SU-DHL-6 (cell line): ENCODE data around the gene EPB41L4A.
"Not testable (repeated sequence)": the region's sequence is repeated elsewhere in the genome, so short reads cannot be mapped to it uniquely, and the experiment has no call there.

ENCODE experiments used
- H2AFZ ChIP-seq: fragments of 200-600 bp; sonication (generic); 2 replicates; pipeline ENCODE4 v1.6.1; 2014; ENCODE audit warnings: low read depth, mild to moderate bottlenecking, moderate library complexity, mixed read lengths, antibody characterized with exemption, low read length; ENCODE audit not compliant: severe bottlenecking
- H3F3A ChIP-seq: fragments of 200-600 bp; shearing (Covaris generic); 2 replicates; pipeline ENCODE4 v1.6.0; 2016; ENCODE audit warnings: antibody characterized with exemption, mild to moderate bottlenecking; ENCODE audit not compliant: insufficient read depth
- H3K27ac ChIP-seq: fragments of 200-600 bp; sonication (generic); 2 replicates; pipeline ENCODE4 v1.5.1; 2016; ENCODE audit warnings: low read depth, mild to moderate bottlenecking, low read length, moderate library complexity, mixed read lengths
- H3K27me3 ChIP-seq: fragments of 200-600 bp; sonication (generic), shearing (Covaris generic); 2 replicates; pipeline ENCODE4 v1.6.0; 2014; ENCODE audit warnings: mild to moderate bottlenecking, low read length
- H3K36me3 ChIP-seq: fragments of 200-600 bp; sonication (generic); 2 replicates; pipeline ENCODE4 v1.6.1; 2014; ENCODE audit warnings: mild to moderate bottlenecking, low read length, mixed read lengths
- H3K4me2 ChIP-seq: fragments of 300-600, 200-600 bp; shearing (Covaris generic), sonication (generic); 2 replicates; pipeline ENCODE4 v1.6.0; 2014; ENCODE audit warnings: low read length, low read depth, mild to moderate bottlenecking; ENCODE audit not compliant: poor library complexity, severe bottlenecking
- H3K4me3 ChIP-seq: fragments of 200-600 bp; sonication (generic); 2 replicates; pipeline ENCODE4 v1.5.1; 2014; ENCODE audit warnings: antibody characterized with exemption, low read length, mild to moderate bottlenecking, mixed read lengths; ENCODE audit not compliant: insufficient read depth, poor library complexity, severe bottlenecking
- H3K79me2 ChIP-seq: fragments of 200-600 bp; sonication (generic); 2 replicates; pipeline ENCODE4 v1.6.1; 2014; ENCODE audit warnings: mild to moderate bottlenecking, low read length, moderate library complexity; ENCODE audit not compliant: insufficient read depth
- H3K9ac ChIP-seq: fragments of 200-600 bp; sonication (generic); 2 replicates; pipeline ENCODE4 v1.7.0; 2014; ENCODE audit warnings: mild to moderate bottlenecking, low read length
- H3K9me2 ChIP-seq: fragments of 200-600 bp; sonication (generic); replicated peaks from 2 replicates; pipeline ENCODE4 v1.6.1; 2014; ENCODE audit warnings: low read length; ENCODE audit not compliant: insufficient read depth
- H3K9me3 ChIP-seq: fragments of 200-600 bp; sonication (generic); 2 replicates; pipeline ENCODE4 v1.6.1; 2014; ENCODE audit warnings: low read length, mixed read lengths; ENCODE audit not compliant: insufficient read depth
- H4K20me1 ChIP-seq: fragments of 200-600 bp; sonication (generic); 2 replicates; pipeline ENCODE4 v1.6.1; 2014; ENCODE audit warnings: low read depth, mild to moderate bottlenecking, antibody characterized with exemption, low read length, moderate library complexity, mixed read lengths
- CTCF ChIP-seq: fragments of 200-600 bp; sonication (generic); IDR thresholded peaks from one replicate; pipeline ENCODE4 v1.5.1; 2017; ENCODE audit warnings: antibody characterized with exemption, mild to moderate bottlenecking, low read length, moderate library complexity; ENCODE audit not compliant: insufficient read depth, poor library complexity, severe bottlenecking
- EZH2phosphoT487 ChIP-seq: fragments of 200-600 bp; sonication (generic), shearing (Covaris generic); conservative IDR thresholded peaks from 2 replicates; pipeline ENCODE4 v1.6.1; 2018; ENCODE audit warnings: mild to moderate bottlenecking, antibody characterized with exemption, low read length, moderate library complexity, mixed read lengths

EPB41L4A gene

DNA sequence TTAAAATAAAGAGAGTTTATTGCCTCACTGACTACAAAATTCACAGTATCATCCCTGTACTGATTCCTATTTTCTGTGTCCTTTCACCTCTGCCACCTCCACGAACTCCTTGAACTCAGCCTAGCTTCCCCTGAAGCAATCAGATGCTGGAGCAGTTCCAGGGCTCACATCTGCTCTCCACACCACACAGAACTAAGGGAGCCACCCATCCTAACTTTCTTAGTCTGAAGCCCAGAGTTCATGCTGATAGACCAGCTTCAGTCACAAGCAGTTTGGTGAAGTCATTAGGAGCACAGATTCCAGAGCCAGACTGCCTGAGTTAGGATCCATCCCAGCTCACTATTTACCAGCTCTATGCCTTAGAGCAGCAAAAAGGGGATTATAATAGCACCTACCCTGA is 15.6 kb upstream of the EPB41L4A start:
- Histone ChIP-seq H3K9me3 (no peaks in the 10 kb centered on the region), H3K27ac (no peak overlapping the region), H2AFZ (no peak overlapping the region), H3F3A (no peaks in the 10 kb centered on the region), H4K20me1 (no peaks in the 10 kb centered on the region), H3K9me2 (no peaks in the 10 kb centered on the region), H3K36me3 (no peaks in the 10 kb centered on the region), H3K4me2 (no peak overlapping the region), H3K79me2 (no peaks in the 10 kb centered on the region), H3K9ac (no peak overlapping the region), H3K4me3 (no peak overlapping the region), H3K27me3 (no peaks in the 10 kb centered on the region)
- no peak for TF ChIP-seq EZH2phosphoT487
- TF ChIP-seq CTCF, result no peak

DNA sequence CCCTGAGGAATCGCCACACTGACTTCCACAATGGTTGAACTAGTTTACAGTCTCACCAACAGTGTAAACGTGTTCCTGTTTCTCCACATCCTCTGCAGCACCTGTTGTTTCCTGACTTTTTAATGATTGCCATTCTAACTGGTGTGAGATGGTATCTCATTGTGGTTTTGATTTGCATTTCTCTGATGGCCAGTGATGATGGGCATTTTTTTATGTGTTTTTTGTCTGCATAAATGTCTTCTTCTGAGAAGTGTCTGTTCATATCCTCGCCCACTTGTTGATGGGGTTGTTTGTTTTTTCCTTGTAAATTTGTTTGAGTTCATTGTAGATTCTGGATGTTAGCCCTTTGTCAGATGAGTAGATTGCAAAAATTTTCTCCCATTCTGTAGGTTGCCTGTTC is 7.1 kb upstream of the EPB41L4A start:
- not testable (repeated sequence) for H3K79me2 ChIP-seq, H2AFZ ChIP-seq, H3K4me3 ChIP-seq, H3F3A ChIP-seq, H3K9me3 ChIP-seq, H3K9ac ChIP-seq, H3K9me2 ChIP-seq, H3K4me2 ChIP-seq, H3K27ac ChIP-seq, H3K36me3 ChIP-seq, H4K20me1 ChIP-seq, H3K27me3 ChIP-seq

GRCh38 chr5:112419986-112420864 is 1.1 kb upstream of the EPB41L4A start:
- Histone ChIP-seq H2AFZ (peak overlapping the region; percentile 46), H3K9ac (no peak overlapping the region), H3K4me2 (peak overlapping the region; percentile 33), H4K20me1 (no peaks in the 10 kb centered on the region), H3K36me3 (no peaks in the 10 kb centered on the region), H3K27me3 (no peaks in the 10 kb centered on the region), H3K9me2 (no peaks in the 10 kb centered on the region), H3F3A (no peaks in the 10 kb centered on the region), H3K79me2 (no peaks in the 10 kb centered on the region), H3K27ac (no peak overlapping the region), H3K4me3 (peak overlapping the region; percentile 33), H3K9me3 (no peaks in the 10 kb centered on the region)
- no peak for TF ChIP-seq EZH2phosphoT487
- peak; percentile 32 for TF ChIP-seq CTCF

DNA sequence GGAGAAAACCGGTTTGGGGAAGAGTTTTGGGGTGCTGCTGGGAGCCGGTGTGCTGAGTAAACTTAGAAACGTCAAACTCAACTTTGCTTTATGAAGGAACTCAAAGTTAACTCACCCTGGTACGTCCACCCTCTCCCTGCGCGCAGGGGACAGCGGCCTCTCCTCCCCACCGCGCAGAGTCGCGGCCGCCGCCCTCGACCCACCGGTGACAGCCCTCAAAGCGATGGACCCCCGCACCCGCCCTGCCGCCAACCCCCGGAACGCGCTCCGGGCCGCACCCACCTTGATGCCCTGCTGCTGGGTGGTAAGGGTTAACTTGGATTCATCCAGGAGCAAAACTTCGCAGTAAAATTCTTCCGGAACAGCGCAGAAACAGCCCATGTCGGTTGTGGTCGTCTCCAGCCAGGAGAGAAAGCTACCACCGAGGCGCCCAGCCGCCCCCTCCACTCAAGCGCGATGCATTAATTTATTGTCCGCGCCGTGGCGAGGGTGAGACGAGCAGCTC is 366 bp downstream of the EPB41L4A start:
- Histone ChIP-seq H3K27me3 (no peaks in the 10 kb centered on the region), H3K36me3 (no peaks in the 10 kb centered on the region), H2AFZ (no peak overlapping the region), H3F3A (no peaks in the 10 kb centered on the region), H4K20me1 (no peaks in the 10 kb centered on the region), H3K9me2 (no peaks in the 10 kb centered on the region), H3K9ac (no peak overlapping the region), H3K79me2 (no peaks in the 10 kb centered on the region), H3K9me3 (no peaks in the 10 kb centered on the region), H3K4me2 (no peak overlapping the region), H3K27ac (no peak overlapping the region), H3K4me3 (no peak overlapping the region)
- no peak for TF ChIP-seq CTCF
- TF ChIP-seq EZH2phosphoT487, result no peak
